HFFc6 (cell line): Measurements from ENCODE around the gene DPYD. TPM values are rescaled to one million over a fixed set of nuclear protein-coding genes. Genes with fewer than 3 reads are reported as not detected.

Experiments
- DNase-seq: peaks from one replicate; pipeline ENCODE4 v3.0.0-alpha.2; 2018
- H3K27ac Mint-ChIP-seq: 2 replicates; pipeline ENCODE4 v1.8.0; 2020; ENCODE audit warnings: mild to moderate bottlenecking, mixed read lengths
- H3K27me3 Mint-ChIP-seq: 2 replicates; pipeline ENCODE4 v1.8.0; 2021; ENCODE audit warnings: mild to moderate bottlenecking, moderate library complexity, mixed read lengths; ENCODE audit not compliant: insufficient read depth
- H3K36me3 Mint-ChIP-seq: 2 replicates; pipeline ENCODE4 v1.8.0; 2021; ENCODE audit warnings: low read depth, mixed read lengths
- H3K4me1 Mint-ChIP-seq: 2 replicates; pipeline ENCODE4 v1.8.0; 2020; ENCODE audit warnings: low read depth, mixed read lengths
- H3K4me3 Mint-ChIP-seq: 2 replicates; pipeline ENCODE4 v1.8.0; 2020; ENCODE audit warnings: mild to moderate bottlenecking, moderate library complexity, mixed read lengths
- H3K9me3 Mint-ChIP-seq: 2 replicates; pipeline ENCODE4 v1.8.0; 2020; ENCODE audit warnings: mild to moderate bottlenecking, mixed read lengths
- total RNA-seq, 6 experiments: library from RNA; stranded (reverse); fragmentation: NEBNext Ultra II Directional; extraction: Animal tissue kit (Norgen Biotek cat#: 25700); gene quantifications; 2 replicates in 1 of 6; 3 replicates in 5 of 6; pipeline ENCODE4 v1.2.3, GENCODE V29; 2021
- TF ChIP-seq, protein P1 (sequence below): fragments of 200-600 bp; sonication (generic); IDR thresholded peaks from 2 replicates; pipeline ENCODE4 v1.5.0; 2021; ENCODE audit warnings: antibody characterized with exemption, mild to moderate bottlenecking

Gene DPYD
- total RNA-seq, 6 experiments from 2014 or later, result 37.0 to 77.8 (median 67.9) TPM

DNA sequence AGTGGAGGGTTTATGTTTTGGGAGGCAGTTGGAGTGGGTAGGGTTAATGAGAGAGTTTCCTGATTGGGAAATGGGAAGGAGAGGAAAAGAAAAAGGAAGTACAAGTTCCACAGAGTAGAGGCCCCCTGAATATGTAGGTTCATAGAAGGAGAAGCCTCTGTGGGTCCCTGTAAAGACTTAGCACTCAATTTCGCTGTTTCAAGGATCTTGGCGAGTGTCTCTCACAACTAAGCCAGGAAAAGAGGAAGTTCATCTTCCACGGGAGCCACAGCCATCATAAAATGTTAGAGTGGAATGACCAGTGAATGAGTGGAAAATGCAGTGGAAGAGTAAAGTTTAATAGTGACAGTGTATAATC, 17.4 kb upstream of the DPYD start:
- Mint-ChIP-seq H3K4me3 (peak overlapping the region; percentile 73), H3K27ac (peak overlapping the region; percentile 91), H3K4me1 (peaks cover 71% of the 10 kb centered on the region), H3K36me3 (peaks cover 14% of the 10 kb centered on the region; the same call in 1 of the 2 replicates), H3K27me3 (no peaks in the 10 kb centered on the region), H3K9me3 (no peaks in the 10 kb centered on the region)
- no peak for DNase-seq
- TF ChIP-seq, protein P1, sequence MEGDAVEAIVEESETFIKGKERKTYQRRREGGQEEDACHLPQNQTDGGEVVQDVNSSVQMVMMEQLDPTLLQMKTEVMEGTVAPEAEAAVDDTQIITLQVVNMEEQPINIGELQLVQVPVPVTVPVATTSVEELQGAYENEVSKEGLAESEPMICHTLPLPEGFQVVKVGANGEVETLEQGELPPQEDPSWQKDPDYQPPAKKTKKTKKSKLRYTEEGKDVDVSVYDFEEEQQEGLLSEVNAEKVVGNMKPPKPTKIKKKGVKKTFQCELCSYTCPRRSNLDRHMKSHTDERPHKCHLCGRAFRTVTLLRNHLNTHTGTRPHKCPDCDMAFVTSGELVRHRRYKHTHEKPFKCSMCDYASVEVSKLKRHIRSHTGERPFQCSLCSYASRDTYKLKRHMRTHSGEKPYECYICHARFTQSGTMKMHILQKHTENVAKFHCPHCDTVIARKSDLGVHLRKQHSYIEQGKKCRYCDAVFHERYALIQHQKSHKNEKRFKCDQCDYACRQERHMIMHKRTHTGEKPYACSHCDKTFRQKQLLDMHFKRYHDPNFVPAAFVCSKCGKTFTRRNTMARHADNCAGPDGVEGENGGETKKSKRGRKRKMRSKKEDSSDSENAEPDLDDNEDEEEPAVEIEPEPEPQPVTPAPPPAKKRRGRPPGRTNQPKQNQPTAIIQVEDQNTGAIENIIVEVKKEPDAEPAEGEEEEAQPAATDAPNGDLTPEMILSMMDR, result no peak

- no peaks in the 10 kb centered on the region for H3K9me3 Mint-ChIP-seq
- peak overlapping the region; percentile 29; the same call in 1 of the 2 replicates for H3K4me3 Mint-ChIP-seq
- peaks cover 14% of the 10 kb centered on the region; the same call in 1 of the 2 replicates for H3K36me3 Mint-ChIP-seq
- peak overlapping the region; percentile 91 for H3K27ac Mint-ChIP-seq
- TF ChIP-seq, protein P1, result no peak
- peaks cover 58% of the 10 kb centered on the region for H3K4me1 Mint-ChIP-seq
- DNase-seq, result no peak
- no peaks in the 10 kb centered on the region for H3K27me3 Mint-ChIP-seq
Observed at GRCh38 chr1:97936976-97937375, 16.1 kb upstream of the DPYD start.

- DNase-seq, result no peak
- TF ChIP-seq, protein P1, result no peak
- peaks cover 44% of the 10 kb centered on the region for H3K4me1 Mint-ChIP-seq
- no peak overlapping the region for H3K27ac Mint-ChIP-seq
- H3K36me3 Mint-ChIP-seq, result peaks cover 10% of the 10 kb centered on the region; the same call in 1 of the 2 replicates
- H3K4me3 Mint-ChIP-seq, result no peak overlapping the region
- H3K9me3 Mint-ChIP-seq, result no peaks in the 10 kb centered on the region
- no peaks in the 10 kb centered on the region for H3K27me3 Mint-ChIP-seq
Observed at GRCh38 chr1:97934491-97934890, 13.7 kb upstream of the DPYD start.

- Mint-ChIP-seq H3K4me1 (peaks cover 22% of the 10 kb centered on the region), H3K27me3 (no peaks in the 10 kb centered on the region), H3K36me3 (peaks cover 6% of the 10 kb centered on the region; the same call in 1 of the 2 replicates), H3K4me3 (no peak overlapping the region), H3K27ac (no peak overlapping the region), H3K9me3 (no peaks in the 10 kb centered on the region)
- DNase-seq, result no peak
- TF ChIP-seq, protein P1, result no peak
Observed at GRCh38 chr1:97929874-97930851, 9.3 kb upstream of the DPYD start.

DNA sequence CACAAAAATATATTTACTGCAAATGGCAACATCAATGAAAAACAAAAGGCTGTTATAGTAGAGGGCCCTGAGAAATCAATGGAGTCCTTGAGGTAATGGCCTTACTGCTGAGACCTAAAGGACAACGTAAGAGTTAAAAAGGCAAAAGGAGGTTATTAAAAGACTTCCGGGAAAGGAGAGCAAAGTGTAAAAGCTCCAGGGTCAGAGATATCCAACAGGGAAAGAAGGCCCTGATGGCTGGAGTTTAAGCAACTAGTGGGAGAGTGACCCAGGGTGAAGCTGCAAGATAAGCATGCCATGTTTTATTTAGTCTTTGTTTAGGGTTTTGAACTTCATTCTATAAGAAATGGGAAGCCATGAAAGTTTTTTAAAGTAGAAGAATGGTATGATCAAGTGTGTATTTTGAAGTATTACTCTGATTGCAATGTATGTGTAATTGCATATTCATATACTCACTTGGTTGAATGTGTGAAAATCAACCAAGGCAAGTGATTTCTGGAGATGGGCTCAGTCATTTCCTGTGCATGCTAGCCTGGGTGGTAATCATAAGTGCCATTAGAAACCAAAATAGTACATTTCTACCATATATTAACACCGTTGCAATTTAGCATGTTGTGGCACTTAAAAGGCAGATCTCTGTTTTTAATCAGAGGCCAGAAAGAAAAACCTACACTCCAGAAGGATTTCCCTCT, 5.3 kb upstream of the DPYD start:
- Mint-ChIP-seq H3K27me3 (no peaks in the 10 kb centered on the region), H3K4me1 (peaks cover 42% of the 10 kb centered on the region), H3K9me3 (no peaks in the 10 kb centered on the region), H3K36me3 (no peaks in the 10 kb centered on the region), H3K27ac (no peak overlapping the region), H3K4me3 (no peak overlapping the region)
- DNase-seq, result no peak
- TF ChIP-seq, protein P1, result no peak
